H9 (cell line): ENCODE results near the gene CDK14. TPM values are rescaled to one million over a fixed set of nuclear protein-coding genes. Genes with fewer than 3 reads are reported as not detected.

Experiments used
- DNase-seq: peaks from one replicate; pipeline ENCODE4 v3.0.0-alpha.2; 2017
- H2AFZ ChIP-seq: one replicate; pipeline ENCODE4 v1.6.1; 2013; ENCODE audit warnings: mild to moderate bottlenecking, low read length, control low read depth, moderate library complexity
- H2AK5ac ChIP-seq: 2 replicates; pipeline ENCODE4 v1.6.1; 2013; ENCODE audit warnings: low read length, control low read depth, mixed read lengths; ENCODE audit not compliant: insufficient read length
- H2BK120ac ChIP-seq: one replicate; pipeline ENCODE4 v1.6.1; 2013; ENCODE audit warnings: low read depth, mild to moderate bottlenecking, low read length, control low read depth, inconsistent platforms; ENCODE audit not compliant: poor library complexity, severe bottlenecking
- H2BK12ac ChIP-seq: 2 replicates; pipeline ENCODE4 v1.6.1; 2013; ENCODE audit warnings: low read length, control low read depth, mixed read lengths, low read depth; ENCODE audit not compliant: insufficient read length
- H2BK15ac ChIP-seq: 2 replicates; pipeline ENCODE4 v1.6.1; 2013; ENCODE audit warnings: low read depth, low read length, control low read depth
- H2BK20ac ChIP-seq: one replicate; pipeline ENCODE4 v1.6.1; 2013; ENCODE audit warnings: low read depth, mild to moderate bottlenecking, low read length, control low read depth, inconsistent platforms; ENCODE audit not compliant: poor library complexity, severe bottlenecking
- H2BK5ac ChIP-seq: 2 replicates; pipeline ENCODE4 v1.6.1; 2013; ENCODE audit warnings: low read length, control low read depth, mixed read lengths; ENCODE audit not compliant: insufficient read length
- H3K14ac ChIP-seq: 2 replicates; pipeline ENCODE4 v1.6.1; 2013; ENCODE audit warnings: low read length, control low read depth; ENCODE audit not compliant: insufficient read depth
- H3K18ac ChIP-seq: 2 replicates; pipeline ENCODE4 v1.6.1; 2013; ENCODE audit warnings: low read depth, mild to moderate bottlenecking, mixed read lengths, low read length, control low read depth; ENCODE audit not compliant: insufficient read length
- H3K23ac ChIP-seq: 2 replicates; pipeline ENCODE4 v1.6.1; 2013; ENCODE audit warnings: low read length, control low read depth, mixed read lengths, low read depth; ENCODE audit not compliant: insufficient read length
- H3K23me2 ChIP-seq: 2 replicates; pipeline ENCODE4 v1.6.1; 2013; ENCODE audit warnings: low read depth, mild to moderate bottlenecking, mixed read lengths, low read length, control low read depth; ENCODE audit not compliant: insufficient read length, poor library complexity, severe bottlenecking
- H3K27ac ChIP-seq: 2 replicates; pipeline ENCODE4 v1.5.1; 2013; ENCODE audit warnings: low read length, control low read depth, mixed read lengths, low read depth; ENCODE audit not compliant: insufficient read length
- H3K27me3 ChIP-seq: 2 replicates; pipeline ENCODE4 v1.6.1; 2013; ENCODE audit warnings: low read length, control low read depth, inconsistent platforms; ENCODE audit not compliant: insufficient read depth
- H3K4ac ChIP-seq: 2 replicates; pipeline ENCODE4 v1.6.1; 2013; ENCODE audit warnings: low read depth, mild to moderate bottlenecking, control low read depth, inconsistent platforms, low read length, moderate library complexity
- H3K4me1 ChIP-seq: 2 replicates; pipeline ENCODE4 v1.6.1; 2013; ENCODE audit warnings: low read length, control low read depth, inconsistent platforms; ENCODE audit not compliant: insufficient read depth
- H3K4me2 ChIP-seq: 2 replicates; pipeline ENCODE4 v1.6.1; 2013; ENCODE audit warnings: low read length, control low read depth, mixed read lengths; ENCODE audit not compliant: insufficient read length, insufficient read depth
- H3K56ac ChIP-seq: 2 replicates; pipeline ENCODE4 v1.6.1; 2013; ENCODE audit warnings: low read depth, mild to moderate bottlenecking, mixed read lengths, low read length, control low read depth; ENCODE audit not compliant: insufficient read length
- H3K79me1 ChIP-seq: 2 replicates; pipeline ENCODE4 v1.6.1; 2013; ENCODE audit warnings: low read depth, mild to moderate bottlenecking, moderate library complexity, low read length, control low read depth, inconsistent platforms; ENCODE audit not compliant: insufficient read depth, poor library complexity, severe bottlenecking
- H3K79me2 ChIP-seq: 2 replicates; pipeline ENCODE4 v1.6.1; 2013; ENCODE audit warnings: low read length, control low read depth, inconsistent platforms; ENCODE audit not compliant: insufficient read depth
- H3K9ac ChIP-seq: 2 replicates; pipeline ENCODE4 v1.6.1; 2013; ENCODE audit warnings: low read length, control low read depth, mixed read lengths; ENCODE audit not compliant: insufficient read length; ENCODE audit errors: extremely low read depth
- H3K9me3 ChIP-seq: one replicate; pipeline ENCODE4 v1.6.1; 2013; ENCODE audit warnings: low read depth, low read length, inconsistent platforms; ENCODE audit not compliant: control insufficient read depth
- H3T11ph ChIP-seq: one replicate; pipeline ENCODE4 v1.6.1; 2013; ENCODE audit warnings: mild to moderate bottlenecking, low read length, control low read depth, inconsistent platforms
- H4K20me1 ChIP-seq: one replicate; pipeline ENCODE4 v1.6.1; 2013; ENCODE audit not compliant: control insufficient read depth, insufficient read length, insufficient read depth
- H4K5ac ChIP-seq: 2 replicates; pipeline ENCODE4 v1.6.1; 2013; ENCODE audit warnings: low read depth, mild to moderate bottlenecking, mixed read lengths, low read length, control low read depth; ENCODE audit not compliant: insufficient read length
- H4K8ac ChIP-seq: replicated peaks from 2 replicates; pipeline ENCODE4 v1.6.1; 2013; ENCODE audit warnings: low read length, control low read depth, mixed read lengths, low read depth; ENCODE audit not compliant: insufficient read length
- H4K91ac ChIP-seq: 2 replicates; pipeline ENCODE4 v1.6.1; 2013; ENCODE audit warnings: low read depth, mild to moderate bottlenecking, moderate library complexity, mixed read lengths, low read length, control low read depth; ENCODE audit not compliant: insufficient read length
- H3K27ac Mint-ChIP-seq, 3 experiments: 2 replicates in 2 of 3; 3 replicates in 1 of 3; pipeline ENCODE4 v1.8.0; 2020 to 2021; ENCODE audit warnings: mixed read lengths in 3 of 3, mild to moderate bottlenecking in 1 of 3, moderate library complexity in 1 of 3
- H3K27me3 Mint-ChIP-seq: 2 replicates; pipeline ENCODE4 v1.8.0; 2021; ENCODE audit warnings: low read depth, mild to moderate bottlenecking, moderate library complexity, mixed read lengths
- H3K36me3 Mint-ChIP-seq, 3 experiments: 2 replicates in 2 of 3; 3 replicates in 1 of 3; pipeline ENCODE4 v1.8.0; 2020 to 2021; ENCODE audit warnings: low read depth in 3 of 3, mixed read lengths in 3 of 3; ENCODE audit not compliant: insufficient read depth in 1 of 3
- H3K4me1 Mint-ChIP-seq, 2 experiments: 2 replicates each; pipeline ENCODE4 v1.8.0; 2020; ENCODE audit warnings: mixed read lengths in 2 of 2
- H3K4me3 Mint-ChIP-seq, 2 experiments: 2 replicates in 1 of 2; 3 replicates in 1 of 2; pipeline ENCODE4 v1.8.0; 2020 to 2021; ENCODE audit warnings: mild to moderate bottlenecking in 2 of 2, mixed read lengths in 2 of 2, moderate library complexity in 1 of 2
- H3K9me3 Mint-ChIP-seq, 2 experiments: 2 replicates in 1 of 2; 3 replicates in 1 of 2; pipeline ENCODE4 v1.8.0; 2020; ENCODE audit warnings: mild to moderate bottlenecking in 2 of 2, mixed read lengths in 2 of 2, moderate library complexity in 1 of 2
- WGBS: extraction: QIAGEN DNeasy Blood & Tissue Kit; methylation state at CpG from one replicate; pipeline ENCODE4 v1.1.7; 2013; ENCODE audit warnings: missing lambda C conversion rate, low lambda C conversion rate, mixed read lengths; ENCODE audit not compliant: insufficient read length; ENCODE audit errors: extremely low coverage; 5-methylcytosine and 5-hydroxymethylcytosine counted together
- total RNA-seq: library from RNA; stranded (reverse); gene quantifications from 2 replicates; pipeline ENCODE4 v1.2.1, GENCODE V29; 2021
- TF ChIP-seq, protein P1 (sequence below): fragments of 200-600 bp; sonication (generic); conservative IDR thresholded peaks from 3 replicates; pipeline ENCODE4 v1.8.0; 2021; ENCODE audit warnings: antibody characterized with exemption, mild to moderate bottlenecking

CDK14 gene
- total RNA-seq, 1 experiment from 2014 or later, result 23.9 TPM

DNA sequence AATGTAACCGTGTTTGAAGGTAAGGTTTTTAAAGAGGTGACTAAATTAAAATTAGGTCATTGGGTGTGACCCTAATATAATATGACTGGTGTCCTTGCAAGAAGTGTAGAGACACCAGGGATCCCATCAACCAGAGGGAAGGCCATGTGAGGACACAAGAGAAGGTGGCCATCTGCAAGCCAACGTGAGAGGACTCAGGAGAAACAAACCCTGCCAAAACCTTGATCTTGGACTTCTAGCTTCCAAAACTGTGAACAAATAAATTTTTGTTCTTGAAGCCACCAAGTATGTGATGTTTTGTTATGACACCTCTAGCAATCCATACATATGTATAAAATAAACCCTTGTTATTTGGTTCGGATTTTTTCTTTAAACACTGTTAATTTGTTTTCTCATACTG, 144.3 kb downstream of the CDK14 start:
- H3K4ac ChIP-seq, result no peak overlapping the region
- no peak overlapping the region for H2BK20ac ChIP-seq
- H3K27me3 ChIP-seq, result no peaks in the 10 kb centered on the region
- no peaks in the 10 kb centered on the region for H3K79me1 ChIP-seq
- H3K9ac ChIP-seq, result no peak overlapping the region
- H3K18ac ChIP-seq, result no peak overlapping the region
- no peaks in the 10 kb centered on the region for H3K9me3 ChIP-seq
- H3K4me2 ChIP-seq, result no peak overlapping the region
- H2BK120ac ChIP-seq, result no peak overlapping the region
- peaks cover 2 to 3% of the 10 kb centered on the region in 2 experiments; a peak in 1 of 5 replicates for H3K9me3 Mint-ChIP-seq
- 0 out of 4 replicates have a peak, but pooled peaks cover 0 to 7% of the 10 kb centered on the region in 2 experiments for H3K4me1 Mint-ChIP-seq
- no peaks in the 10 kb centered on the region for H3K23me2 ChIP-seq
- H2BK15ac ChIP-seq, result no peak overlapping the region
- no peak overlapping the region for H4K5ac ChIP-seq
- no peak overlapping the region for H3T11ph ChIP-seq
- WGBS, result no CpG with 5 or more reads among the region's 3 CpGs
- no peak overlapping the region for H4K8ac ChIP-seq
- no peak overlapping the region for H2AK5ac ChIP-seq
- H3K56ac ChIP-seq, result no peak overlapping the region
- no peak overlapping the region for H2BK5ac ChIP-seq
- H2BK12ac ChIP-seq, result no peak overlapping the region
- no peak overlapping the region for H3K4me3 Mint-ChIP-seq
- peaks cover 0 to 3% (median 0%) of the 10 kb centered on the region in 3 experiments; a peak in 1 of 7 replicates for H3K36me3 Mint-ChIP-seq
- TF ChIP-seq, protein P1, sequence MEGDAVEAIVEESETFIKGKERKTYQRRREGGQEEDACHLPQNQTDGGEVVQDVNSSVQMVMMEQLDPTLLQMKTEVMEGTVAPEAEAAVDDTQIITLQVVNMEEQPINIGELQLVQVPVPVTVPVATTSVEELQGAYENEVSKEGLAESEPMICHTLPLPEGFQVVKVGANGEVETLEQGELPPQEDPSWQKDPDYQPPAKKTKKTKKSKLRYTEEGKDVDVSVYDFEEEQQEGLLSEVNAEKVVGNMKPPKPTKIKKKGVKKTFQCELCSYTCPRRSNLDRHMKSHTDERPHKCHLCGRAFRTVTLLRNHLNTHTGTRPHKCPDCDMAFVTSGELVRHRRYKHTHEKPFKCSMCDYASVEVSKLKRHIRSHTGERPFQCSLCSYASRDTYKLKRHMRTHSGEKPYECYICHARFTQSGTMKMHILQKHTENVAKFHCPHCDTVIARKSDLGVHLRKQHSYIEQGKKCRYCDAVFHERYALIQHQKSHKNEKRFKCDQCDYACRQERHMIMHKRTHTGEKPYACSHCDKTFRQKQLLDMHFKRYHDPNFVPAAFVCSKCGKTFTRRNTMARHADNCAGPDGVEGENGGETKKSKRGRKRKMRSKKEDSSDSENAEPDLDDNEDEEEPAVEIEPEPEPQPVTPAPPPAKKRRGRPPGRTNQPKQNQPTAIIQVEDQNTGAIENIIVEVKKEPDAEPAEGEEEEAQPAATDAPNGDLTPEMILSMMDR, result no peak
- no peak overlapping the region for H2AFZ ChIP-seq
- no peak overlapping the region for H3K23ac ChIP-seq
- no peak overlapping the region for H3K27ac Mint-ChIP-seq
- no peak overlapping the region for H3K14ac ChIP-seq
- no peaks in the 10 kb centered on the region for H3K79me2 ChIP-seq
- no peaks in the 10 kb centered on the region for H3K27me3 Mint-ChIP-seq
- no peaks in the 10 kb centered on the region for H3K4me1 ChIP-seq
- no peak for DNase-seq
- no peak overlapping the region for H3K27ac ChIP-seq
- no peaks in the 10 kb centered on the region for H4K20me1 ChIP-seq
- H4K91ac ChIP-seq, result no peak overlapping the region
